AG04450 (cell line): ENCODE results near the gene GPSM1. TPM values are rescaled to one million over a fixed set of nuclear protein-coding genes. Genes with fewer than 3 reads are reported as not detected.

ENCODE experiments used
- CTCF ChIA-PET: fragments of 300-600, 350-600 bp; formaldehyde crosslinking; extraction: SDS; loops from one replicate; lab custom pipeline; 2022; ENCODE audit warnings: antibody characterized with exemption, inconsistent platforms; lab: Charles Lee
- POLR2A ChIA-PET: fragments of 350-600 bp; formaldehyde crosslinking; extraction: SDS; loops from one replicate; lab custom pipeline; 2021; ENCODE audit warnings: antibody characterized with exemption, inconsistent platforms; lab: Yijun Ruan, JAX
- DNase-seq: peaks from one replicate; pipeline ENCODE4 v3.0.0-alpha.2; 2011; ENCODE audit warnings: low read depth, low spot score
- H3K27ac ChIP-seq: one replicate; pipeline ENCODE4 v1.5.1; 2012; ENCODE audit warnings: low read depth, low read length, control low read depth
- H3K27me3 ChIP-seq: one replicate; pipeline ENCODE4 v1.6.0; 2012; ENCODE audit warnings: low read length; ENCODE audit not compliant: control insufficient read depth, insufficient read depth
- H3K4me3 ChIP-seq: 2 replicates; pipeline ENCODE4 v1.5.1; 2011; ENCODE audit warnings: mild to moderate bottlenecking, low read depth, low read length, control low read depth
- H3K9me3 ChIP-seq: 2 replicates; pipeline ENCODE4 v1.5.1; 2012; ENCODE audit warnings: low read length; ENCODE audit not compliant: control insufficient read depth, insufficient read depth
- polyA plus RNA-seq: library from polyadenylated mRNA; depleted of rRNA; stranded (reverse); fragments of >200 nt; gene quantifications from 2 replicates; pipeline ENCODE4 v1.2.3, GENCODE V29; 2011
- TF ChIP-seq, protein P1 (sequence below): IDR thresholded peaks from 2 replicates; pipeline ENCODE4 v1.5.1; 2011; ENCODE audit warnings: low read depth, low read length, control low read depth, inconsistent platforms

The GPSM1 gene
- polyA plus RNA-seq, 1 experiment, result 22.5 TPM

- H3K27me3 ChIP-seq, result peaks cover 32% of the 10 kb centered on the region
- CTCF ChIA-PET, result no interaction called here
- TF ChIP-seq, protein P1, sequence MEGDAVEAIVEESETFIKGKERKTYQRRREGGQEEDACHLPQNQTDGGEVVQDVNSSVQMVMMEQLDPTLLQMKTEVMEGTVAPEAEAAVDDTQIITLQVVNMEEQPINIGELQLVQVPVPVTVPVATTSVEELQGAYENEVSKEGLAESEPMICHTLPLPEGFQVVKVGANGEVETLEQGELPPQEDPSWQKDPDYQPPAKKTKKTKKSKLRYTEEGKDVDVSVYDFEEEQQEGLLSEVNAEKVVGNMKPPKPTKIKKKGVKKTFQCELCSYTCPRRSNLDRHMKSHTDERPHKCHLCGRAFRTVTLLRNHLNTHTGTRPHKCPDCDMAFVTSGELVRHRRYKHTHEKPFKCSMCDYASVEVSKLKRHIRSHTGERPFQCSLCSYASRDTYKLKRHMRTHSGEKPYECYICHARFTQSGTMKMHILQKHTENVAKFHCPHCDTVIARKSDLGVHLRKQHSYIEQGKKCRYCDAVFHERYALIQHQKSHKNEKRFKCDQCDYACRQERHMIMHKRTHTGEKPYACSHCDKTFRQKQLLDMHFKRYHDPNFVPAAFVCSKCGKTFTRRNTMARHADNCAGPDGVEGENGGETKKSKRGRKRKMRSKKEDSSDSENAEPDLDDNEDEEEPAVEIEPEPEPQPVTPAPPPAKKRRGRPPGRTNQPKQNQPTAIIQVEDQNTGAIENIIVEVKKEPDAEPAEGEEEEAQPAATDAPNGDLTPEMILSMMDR, result no peak
Observed at GRCh38 chr9:136287960-136288753, 39.2 kb upstream of the GPSM1 start.

GRCh38 chr9:136289651-136290507 is 37.5 kb upstream of the GPSM1 start:
- ChIA-PET POLR2A (no interaction called here), CTCF (interaction anchor here (1.5 kb wide), 1 partner anchor 23 kb away, joined by 3 read pairs; no protein-coding TSS in a partner anchor)
- no peak overlapping the region for H3K4me3 ChIP-seq
- peaks cover 21% of the 10 kb centered on the region for H3K9me3 ChIP-seq
- no peak overlapping the region for H3K27ac ChIP-seq
- H3K27me3 ChIP-seq, result peaks cover 29% of the 10 kb centered on the region
- TF ChIP-seq, protein P1, result no peak
- no peak for DNase-seq

More at GRCh38 chr9:136287960-136288753, 39.2 kb upstream of the GPSM1 start:
- no peak for DNase-seq
- Histone ChIP-seq H3K27ac (no peak overlapping the region), H3K9me3 (peaks cover 8% of the 10 kb centered on the region), H3K4me3 (no peak overlapping the region)
- POLR2A ChIA-PET, result interaction anchor here (0.6 kb wide), 1 partner anchor 110 kb away, joined by 5 read pairs; no protein-coding TSS in a partner anchor

GRCh38 chr9:136290508-136291000 is 36.8 kb upstream of the GPSM1 start:
- H3K27ac ChIP-seq, result no peak overlapping the region
- CTCF ChIA-PET, result interaction anchor here (1.5 kb wide), 1 partner anchor 22 kb away, joined by 3 read pairs; no protein-coding TSS in a partner anchor
- peaks cover 32% of the 10 kb centered on the region for H3K27me3 ChIP-seq
- H3K9me3 ChIP-seq, result peaks cover 21% of the 10 kb centered on the region
- H3K4me3 ChIP-seq, result no peak overlapping the region
- no peak for DNase-seq
- TF ChIP-seq, protein P1, result no peak
- POLR2A ChIA-PET, result no interaction called here

DNA sequence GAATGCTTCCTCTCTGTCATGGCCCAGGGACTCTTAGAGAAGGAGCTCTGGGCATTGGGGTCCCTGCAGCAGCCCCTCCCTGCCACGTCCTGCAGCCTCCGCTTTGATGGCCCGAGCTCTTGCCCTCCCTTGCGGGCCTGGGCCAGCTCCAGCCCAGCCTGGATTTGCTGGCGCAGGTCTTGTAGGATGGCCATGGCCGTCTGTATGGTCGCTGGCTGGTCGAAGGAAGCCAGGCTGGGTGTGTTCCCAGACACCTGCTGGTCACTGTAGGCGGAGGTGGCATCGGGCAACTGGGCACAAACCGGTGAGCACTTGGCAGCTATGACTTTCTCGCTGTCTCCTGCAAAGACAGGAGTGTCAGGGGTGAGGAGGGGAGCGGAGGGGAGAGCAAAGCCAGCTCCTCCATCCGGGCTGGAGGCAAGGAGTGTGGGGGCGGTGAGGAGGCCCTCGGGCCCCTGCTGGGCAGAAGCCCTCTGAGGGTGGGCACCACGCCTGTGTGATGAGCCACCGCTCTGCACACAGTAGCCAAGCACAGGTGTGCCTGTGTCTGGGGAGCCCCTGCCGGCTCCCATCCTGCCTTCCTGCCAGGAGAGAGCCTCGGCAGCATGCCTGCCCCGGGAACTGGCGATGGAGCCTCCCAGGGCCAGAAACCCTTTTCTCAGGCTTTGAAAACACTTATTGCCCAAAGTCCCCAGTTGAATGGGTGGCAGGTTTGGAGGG is 35.9 kb upstream of the GPSM1 start:
- CTCF ChIA-PET, result no interaction called here

More for the DNA sequence above, 35.9 kb upstream of the GPSM1 start:
- H3K27me3 ChIP-seq, result peaks cover 37% of the 10 kb centered on the region
- POLR2A ChIA-PET, result no interaction called here
- TF ChIP-seq, protein P1, result no peak
- no peak for DNase-seq
- peaks cover 21% of the 10 kb centered on the region for H3K9me3 ChIP-seq
- H3K27ac ChIP-seq, result no peak overlapping the region
- H3K4me3 ChIP-seq, result no peak overlapping the region
